HepG2 (cell line): Measurements from ENCODE around the gene KCTD14. TPM values are rescaled to one million over a fixed set of nuclear protein-coding genes. Genes with fewer than 3 reads are reported as not detected.

Experiments
- AGO1 ChIP-seq: fragments of 200-400 bp; formaldehyde crosslinking; IDR thresholded peaks from 2 replicates; pipeline ENCODE4 v1.6.1; 2017; ENCODE audit warnings: mild to moderate bottlenecking, low read depth, low read length, moderate library complexity; ENCODE audit not compliant: poor library complexity, severe bottlenecking
- ATRX ChIP-seq: sonication (generic); formaldehyde crosslinking; IDR thresholded peaks from 2 replicates; pipeline ENCODE4 v1.4.0; 2020; ENCODE audit warnings: missing genetic modification reagents, borderline replicate concordance
- CENPX ChIP-seq: sonication (generic); formaldehyde crosslinking; IDR thresholded peaks from 2 replicates; pipeline ENCODE4 v1.9.0; 2021; ENCODE audit warnings: mild to moderate bottlenecking, missing genetic modification reagents, moderate library complexity
- CREM ChIP-seq, 2 experiments: sonication (generic) in 1 of 2; formaldehyde crosslinking in 1 of 2; IDR thresholded peaks; 2 replicates each; pipeline versions ENCODE4 v1.4.0 to v1.6.1; 2016 to 2020; ENCODE audit warnings: antibody characterized with exemption in 1 of 2, mild to moderate bottlenecking in 1 of 2, missing genetic modification reagents in 1 of 2
- ELF3 ChIP-seq: IDR thresholded peaks from 2 replicates; pipeline ENCODE4 v1.6.1; 2016; ENCODE audit warnings: missing genetic modification reagents, missing compliant biosample characterization
- HNF4A ChIP-seq: sonication (generic); formaldehyde crosslinking; IDR thresholded peaks from 2 replicates; pipeline ENCODE4 v1.4.0; 2020; ENCODE audit warnings: missing genetic modification reagents
- NFIB ChIP-seq: sonication (generic); formaldehyde crosslinking; IDR thresholded peaks from 2 replicates; pipeline ENCODE4 v1.9.0; 2021; ENCODE audit warnings: missing genetic modification reagents, mild to moderate bottlenecking, borderline replicate concordance
- RFXANK ChIP-seq: IDR thresholded peaks from 2 replicates; pipeline ENCODE4 v1.6.1; 2016
- SMAD3 ChIP-seq: sonication (generic); formaldehyde crosslinking; IDR thresholded peaks from 2 replicates; pipeline ENCODE4 v1.4.0; 2020; ENCODE audit warnings: missing genetic modification reagents
- WIZ ChIP-seq: sonication (generic); formaldehyde crosslinking; IDR thresholded peaks from 2 replicates; pipeline ENCODE4 v1.5.1; 2020; ENCODE audit warnings: mild to moderate bottlenecking, missing genetic modification reagents
- ZNF180 ChIP-seq: sonication (generic); formaldehyde crosslinking; IDR thresholded peaks from 2 replicates; pipeline ENCODE4 v1.4.0; 2020; ENCODE audit warnings: low read depth, missing genetic modification reagents, borderline replicate concordance
- ZNF234 ChIP-seq: sonication (generic); formaldehyde crosslinking; conservative IDR thresholded peaks from 2 replicates; pipeline ENCODE4 v1.5.1; 2020; ENCODE audit warnings: mild to moderate bottlenecking, missing genetic modification reagents
- ZNF768 ChIP-seq: sonication (generic); formaldehyde crosslinking; IDR thresholded peaks from 2 replicates; pipeline ENCODE4 v1.4.0; 2020; ENCODE audit warnings: missing genetic modification reagents
- ZNF775 ChIP-seq: sonication (generic); formaldehyde crosslinking; IDR thresholded peaks from 2 replicates; pipeline ENCODE4 v1.4.0; 2020; ENCODE audit warnings: missing genetic modification reagents, mild to moderate bottlenecking, moderate library complexity, borderline replicate concordance
- ZNF776 ChIP-seq: sonication (generic); formaldehyde crosslinking; IDR thresholded peaks from 2 replicates; pipeline ENCODE4 v1.4.0; 2020; ENCODE audit warnings: mild to moderate bottlenecking, missing genetic modification reagents
- ZNF883 ChIP-seq: sonication (generic); formaldehyde crosslinking; IDR thresholded peaks from 2 replicates; pipeline ENCODE4 v1.5.1; 2020; ENCODE audit warnings: mild to moderate bottlenecking, missing genetic modification reagents; ENCODE audit errors: not compliant biosample characterization
- polyA plus RNA-seq, 8 experiments: library from polyadenylated mRNA; depleted of rRNA in 3 of 8; stranded (reverse) in 7 of 8; unstranded in 1 of 8; fragments of >200 nt; fragmentation: Illumina TruSeq in 4 of 8; extraction: Trizol in 4 of 8; gene quantifications; 2 replicates each; pipeline versions ENCODE4 v1.2.1 to v1.2.3, GENCODE V29; 2011 to 2016; ENCODE audit warnings: low read depth in 4 of 8, missing spikeins in 1 of 8, mixed read lengths in 1 of 8; ENCODE audit not compliant: insufficient read depth in 1 of 8
- total RNA-seq, 5 experiments: library from RNA; depleted of rRNA; stranded (reverse); fragments of >200 nt; fragmentation: Illumina TruSeq; extraction: Trizol; gene quantifications; 2 replicates each; pipeline ENCODE4 v1.2.3, GENCODE V29; 2016; ENCODE audit warnings: low read depth in 1 of 5
- TF ChIP-seq, protein P1 (sequence below): sonication (generic); formaldehyde crosslinking; IDR thresholded peaks from 2 replicates; pipeline ENCODE4 v1.9.0; 2021; ENCODE audit warnings: missing genetic modification reagents, borderline replicate concordance
- TF ChIP-seq, protein P2 (sequence below), 2 experiments: fragments of 450-650 bp in 1 of 2; sonication (generic) in 1 of 2; formaldehyde crosslinking; IDR thresholded peaks; 2 replicates each; pipeline versions ENCODE4 v1.5.0 to v1.8.0; 2020 to 2022; ENCODE audit warnings: mild to moderate bottlenecking in 1 of 2, missing genetic modification reagents in 1 of 2
- TF ChIP-seq, protein P3 (sequence below): sonication (generic); formaldehyde crosslinking; IDR thresholded peaks from 2 replicates; pipeline ENCODE4 v1.4.0; 2020; ENCODE audit warnings: missing genetic modification reagents
- TF ChIP-seq, protein P4 (sequence below): sonication (generic); formaldehyde crosslinking; IDR thresholded peaks from 2 replicates; pipeline ENCODE4 v1.4.0; 2020; ENCODE audit warnings: missing genetic modification reagents; ENCODE audit errors: not compliant biosample characterization
- TF ChIP-seq, protein P5 (sequence below): sonication (generic); formaldehyde crosslinking; IDR thresholded peaks from 2 replicates; pipeline ENCODE4 v1.8.0; 2022; ENCODE audit warnings: missing genetic modification reagents, mild to moderate bottlenecking, moderate library complexity, borderline replicate concordance

Gene KCTD14
- total and polyA plus RNA-seq, 2 of the 13 experiments (the other 11 are each of a cell fraction or from before 2014, with no cell fraction given): 10.3 to 15.6 TPM

DNA sequence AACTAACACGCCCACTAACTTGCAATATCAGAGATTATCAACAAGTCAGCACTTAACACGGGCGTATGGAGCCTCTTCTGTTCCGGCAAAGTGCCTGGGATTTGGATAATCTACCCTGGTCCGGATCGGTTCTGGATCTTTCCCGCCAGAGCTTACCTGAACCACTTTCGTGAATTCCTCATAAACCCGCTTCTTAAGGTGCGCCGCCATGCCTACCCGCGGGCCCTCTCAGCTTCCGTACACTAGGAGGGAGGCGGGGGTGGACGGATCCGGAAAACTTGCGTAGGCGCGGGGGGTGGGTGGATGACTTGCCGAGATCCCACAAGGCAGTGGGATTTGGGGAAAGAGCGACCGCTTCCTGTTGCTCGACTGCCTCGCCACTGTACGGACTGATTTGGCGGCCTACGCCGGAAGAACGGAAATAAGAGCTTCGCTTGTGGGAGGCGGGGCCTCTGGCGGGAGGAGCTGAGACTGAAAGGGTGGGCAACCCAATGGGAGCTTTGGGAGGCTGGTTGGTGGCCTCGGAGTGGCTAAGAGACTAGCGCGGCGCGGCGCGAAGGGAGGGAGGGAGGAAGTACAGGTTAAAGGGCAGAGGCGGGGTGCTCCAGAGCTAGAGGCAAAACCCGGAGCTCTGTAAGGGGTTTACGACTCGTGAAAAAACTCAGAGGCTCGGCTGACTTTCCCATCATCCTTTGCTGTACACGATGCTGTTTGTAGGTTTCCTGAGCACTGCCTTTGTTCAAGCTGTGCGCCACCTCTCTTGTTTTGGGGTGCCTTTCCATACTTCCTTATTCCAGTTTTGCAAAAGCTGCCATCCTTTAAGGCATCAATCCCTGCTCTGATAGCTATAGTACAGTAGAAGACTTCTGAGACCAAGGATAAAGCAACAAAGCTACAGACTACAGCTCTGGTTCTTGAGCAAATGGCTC is 28.4 kb downstream of the KCTD14 start, which contains the start of gene INTS4 (continued):
- no peak for TF ChIP-seq ZNF768
- TF ChIP-seq RFXANK: 0 out of 2 replicates have a peak, but pooled peaks have one; percentile 30
- TF ChIP-seq ATRX (CRISPR knock-in tag): no peak
- no peak for TF ChIP-seq ZNF776 (CRISPR knock-in tag)
- TF ChIP-seq, protein P1, sequence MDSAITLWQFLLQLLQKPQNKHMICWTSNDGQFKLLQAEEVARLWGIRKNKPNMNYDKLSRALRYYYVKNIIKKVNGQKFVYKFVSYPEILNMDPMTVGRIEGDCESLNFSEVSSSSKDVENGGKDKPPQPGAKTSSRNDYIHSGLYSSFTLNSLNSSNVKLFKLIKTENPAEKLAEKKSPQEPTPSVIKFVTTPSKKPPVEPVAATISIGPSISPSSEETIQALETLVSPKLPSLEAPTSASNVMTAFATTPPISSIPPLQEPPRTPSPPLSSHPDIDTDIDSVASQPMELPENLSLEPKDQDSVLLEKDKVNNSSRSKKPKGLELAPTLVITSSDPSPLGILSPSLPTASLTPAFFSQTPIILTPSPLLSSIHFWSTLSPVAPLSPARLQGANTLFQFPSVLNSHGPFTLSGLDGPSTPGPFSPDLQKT (CRISPR knock-in tag): no peak
- TF ChIP-seq, protein P2, sequence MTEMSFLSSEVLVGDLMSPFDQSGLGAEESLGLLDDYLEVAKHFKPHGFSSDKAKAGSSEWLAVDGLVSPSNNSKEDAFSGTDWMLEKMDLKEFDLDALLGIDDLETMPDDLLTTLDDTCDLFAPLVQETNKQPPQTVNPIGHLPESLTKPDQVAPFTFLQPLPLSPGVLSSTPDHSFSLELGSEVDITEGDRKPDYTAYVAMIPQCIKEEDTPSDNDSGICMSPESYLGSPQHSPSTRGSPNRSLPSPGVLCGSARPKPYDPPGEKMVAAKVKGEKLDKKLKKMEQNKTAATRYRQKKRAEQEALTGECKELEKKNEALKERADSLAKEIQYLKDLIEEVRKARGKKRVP (CRISPR knock-in tag; IDR thresholded peaks at IDR 0.05): peak in 1 of 2 experiments; percentile 79; a peak in 2 of 4 replicates
- no peak for TF ChIP-seq ZNF180 (CRISPR knock-in tag)
- TF ChIP-seq, protein P3, sequence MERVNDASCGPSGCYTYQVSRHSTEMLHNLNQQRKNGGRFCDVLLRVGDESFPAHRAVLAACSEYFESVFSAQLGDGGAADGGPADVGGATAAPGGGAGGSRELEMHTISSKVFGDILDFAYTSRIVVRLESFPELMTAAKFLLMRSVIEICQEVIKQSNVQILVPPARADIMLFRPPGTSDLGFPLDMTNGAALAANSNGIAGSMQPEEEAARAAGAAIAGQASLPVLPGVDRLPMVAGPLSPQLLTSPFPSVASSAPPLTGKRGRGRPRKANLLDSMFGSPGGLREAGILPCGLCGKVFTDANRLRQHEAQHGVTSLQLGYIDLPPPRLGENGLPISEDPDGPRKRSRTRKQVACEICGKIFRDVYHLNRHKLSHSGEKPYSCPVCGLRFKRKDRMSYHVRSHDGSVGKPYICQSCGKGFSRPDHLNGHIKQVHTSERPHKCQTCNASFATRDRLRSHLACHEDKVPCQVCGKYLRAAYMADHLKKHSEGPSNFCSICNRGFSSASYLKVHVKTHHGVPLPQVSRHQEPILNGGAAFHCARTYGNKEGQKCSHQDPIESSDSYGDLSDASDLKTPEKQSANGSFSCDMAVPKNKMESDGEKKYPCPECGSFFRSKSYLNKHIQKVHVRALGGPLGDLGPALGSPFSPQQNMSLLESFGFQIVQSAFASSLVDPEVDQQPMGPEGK (CRISPR knock-in tag): peak; percentile 79
- TF ChIP-seq ZNF883 (CRISPR knock-in tag): no peak
- TF ChIP-seq ZNF234 (CRISPR knock-in tag): no peak
- TF ChIP-seq SMAD3 (CRISPR knock-in tag): peak; percentile 40
- TF ChIP-seq WIZ (CRISPR knock-in tag): no peak
- TF ChIP-seq CENPX (CRISPR knock-in tag): no peak
- TF ChIP-seq NFIB (CRISPR knock-in tag): no peak
- no peak for TF ChIP-seq ZNF775 (CRISPR knock-in tag)
- no peak for TF ChIP-seq AGO1
- TF ChIP-seq, protein P4, sequence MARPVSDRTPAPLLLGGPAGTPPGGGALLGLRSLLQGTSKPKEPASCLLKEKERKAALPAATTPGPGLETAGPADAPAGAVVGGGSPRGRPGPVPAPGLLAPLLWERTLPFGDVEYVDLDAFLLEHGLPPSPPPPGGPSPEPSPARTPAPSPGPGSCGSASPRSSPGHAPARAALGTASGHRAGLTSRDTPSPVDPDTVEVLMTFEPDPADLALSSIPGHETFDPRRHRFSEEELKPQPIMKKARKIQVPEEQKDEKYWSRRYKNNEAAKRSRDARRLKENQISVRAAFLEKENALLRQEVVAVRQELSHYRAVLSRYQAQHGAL: no peak
- TF ChIP-seq, protein P5, sequence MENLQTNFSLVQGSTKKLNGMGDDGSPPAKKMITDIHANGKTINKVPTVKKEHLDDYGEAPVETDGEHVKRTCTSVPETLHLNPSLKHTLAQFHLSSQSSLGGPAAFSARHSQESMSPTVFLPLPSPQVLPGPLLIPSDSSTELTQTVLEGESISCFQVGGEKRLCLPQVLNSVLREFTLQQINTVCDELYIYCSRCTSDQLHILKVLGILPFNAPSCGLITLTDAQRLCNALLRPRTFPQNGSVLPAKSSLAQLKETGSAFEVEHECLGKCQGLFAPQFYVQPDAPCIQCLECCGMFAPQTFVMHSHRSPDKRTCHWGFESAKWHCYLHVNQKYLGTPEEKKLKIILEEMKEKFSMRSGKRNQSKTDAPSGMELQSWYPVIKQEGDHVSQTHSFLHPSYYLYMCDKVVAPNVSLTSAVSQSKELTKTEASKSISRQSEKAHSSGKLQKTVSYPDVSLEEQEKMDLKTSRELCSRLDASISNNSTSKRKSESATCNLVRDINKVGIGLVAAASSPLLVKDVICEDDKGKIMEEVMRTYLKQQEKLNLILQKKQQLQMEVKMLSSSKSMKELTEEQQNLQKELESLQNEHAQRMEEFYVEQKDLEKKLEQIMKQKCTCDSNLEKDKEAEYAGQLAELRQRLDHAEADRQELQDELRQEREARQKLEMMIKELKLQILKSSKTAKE: no peak
- TF ChIP-seq HNF4A (CRISPR knock-in tag): 0 out of 2 replicates have a peak, but pooled peaks have one; percentile 16
- TF ChIP-seq CREM (IDR thresholded peaks at IDR 0.05): peak; percentile 93
- TF ChIP-seq CREM (CRISPR knock-in tag; IDR thresholded peaks at IDR 0.05): no peak
- peak; percentile 94 for TF ChIP-seq ELF3 (CRISPR knock-in tag)
